ENCODE data around the gene HS3ST5.
A peak's percentile ranks its signal among the peaks of the same experiment; 100 is the strongest.
"Not testable (repeated sequence)": the region's sequence is repeated elsewhere in the genome, so short reads cannot be mapped to it uniquely, and the experiment has no call there.

Gene HS3ST5

GRCh38 chr6:114153448-114153847 lies 189.4 kb downstream of the HS3ST5 start:
- DNase-seq (ENCODE audit: low spot score) = no peak

GRCh38 chr6:114151064-114151690 lies 191.6 kb downstream of the HS3ST5 start:
- DNase-seq (ENCODE audit: low spot score) = no peak

- DNase-seq (ENCODE audit: low spot score) = not testable (repeated sequence)
These were observed 193.6 kb downstream of the HS3ST5 start for GRCh38 chr6:114149182-114149581.

GRCh38 chr6:114144887-114145851 lies 197.7 kb downstream of the HS3ST5 start:
- no peak for DNase-seq (ENCODE audit: low spot score)

- DNase-seq (ENCODE audit: low spot score) = no peak
These were observed 200.6 kb downstream of the HS3ST5 start for GRCh38 chr6:114142258-114142657.

- no peak for DNase-seq (ENCODE audit: low spot score)
These were observed 202.4 kb downstream of the HS3ST5 start for GRCh38 chr6:114140416-114140815.

- DNase-seq (ENCODE audit: low spot score) = no peak
These were observed 204.1 kb downstream of the HS3ST5 start for GRCh38 chr6:114138577-114139248.

GRCh38 chr6:114135363-114135971 lies 207.4 kb downstream of the HS3ST5 start:
- DNase-seq (ENCODE audit: low spot score) = no peak

GRCh38 chr6:114133816-114134215 lies 209.0 kb downstream of the HS3ST5 start:
- no peak for DNase-seq (ENCODE audit: low spot score)

- DNase-seq (ENCODE audit: low spot score) = no peak
These were observed 210.9 kb downstream of the HS3ST5 start for GRCh38 chr6:114131945-114132344.

GRCh38 chr6:114125576-114125975 lies 217.2 kb downstream of the HS3ST5 start:
- DNase-seq (ENCODE audit: low spot score) = no peak

- DNase-seq (ENCODE audit: low spot score) = no peak
These were observed 220.7 kb downstream of the HS3ST5 start for GRCh38 chr6:114121913-114122662.

- no peak for DNase-seq (ENCODE audit: low spot score)
These were observed 223.8 kb downstream of the HS3ST5 start for GRCh38 chr6:114119056-114119455.

- DNase-seq (ENCODE audit: low spot score) = no peak
These were observed 227.2 kb downstream of the HS3ST5 start for GRCh38 chr6:114115652-114116051.

GRCh38 chr6:114108119-114109002 lies 234.5 kb downstream of the HS3ST5 start:
- DNase-seq (ENCODE audit: low spot score) = peak; percentile 38

GRCh38 chr6:114106020-114106419 lies 236.8 kb downstream of the HS3ST5 start:
- DNase-seq (ENCODE audit: low spot score) = no peak

GRCh38 chr6:114101255-114101654 lies 241.6 kb downstream of the HS3ST5 start:
- no peak for DNase-seq (ENCODE audit: low spot score)

- no peak for DNase-seq (ENCODE audit: low spot score)
These were observed 242.4 kb downstream of the HS3ST5 start for GRCh38 chr6:114100215-114100994.

GRCh38 chr6:114096561-114097172 lies 246.2 kb downstream of the HS3ST5 start:
- DNase-seq (ENCODE audit: low spot score) = peak; percentile 37
